PC-3 (cell line): Measurements from ENCODE around the gene CADPS2. TPM values are rescaled to one million over a fixed set of nuclear protein-coding genes. Genes with fewer than 3 reads are reported as not detected.

ENCODE experiments used
- ATAC-seq: fragments of 200-7000 bp; cut with Tn5 transposase; 2 replicates; pipeline ENCODE4 v1.9.1; 2020; ENCODE audit warnings: mild to moderate bottlenecking, moderate library complexity
- BruUV-seq: library from RNA; stranded (reverse); fragments of 400-500 nt; replicated peaks from 2 replicates; lab custom pipeline; 2021; lab: Mats Ljungman, UMichigan
- CTCF ChIA-PET: fragments of 300-600 bp; sonication (Branson Sonifier 250); formaldehyde crosslinking; loops from one replicate; lab custom pipeline; 2022; ENCODE audit warnings: antibody characterized with exemption; lab: Charles Lee
- POLR2A ChIA-PET: fragments of 300-600 bp; sonication (Branson Sonifier 250); formaldehyde crosslinking; loops from one replicate; lab custom pipeline; 2022; ENCODE audit warnings: antibody characterized with exemption; ENCODE audit not compliant: unreplicated experiment; lab: Charles Lee
- DNase-seq: peaks from one replicate; pipeline ENCODE4 v3.0.0-alpha.2; 2015
- H2AFZ ChIP-seq: fragments of 300-600 bp; sonication (generic); 2 replicates; pipeline ENCODE4 v1.6.0; 2016; ENCODE audit warnings: antibody characterized with exemption, low read length
- H3F3A ChIP-seq: fragments of 300-600 bp; sonication (generic); one replicate; pipeline ENCODE4 v1.6.0; 2017; ENCODE audit warnings: antibody characterized with exemption, low read length, control low read depth, mild to moderate bottlenecking; ENCODE audit not compliant: unreplicated experiment
- H3K27ac ChIP-seq: fragments of 300-600 bp; sonication (generic); 2 replicates; pipeline ENCODE4 v1.5.1; 2016; ENCODE audit warnings: mild to moderate bottlenecking, low read length
- H3K27me3 ChIP-seq: fragments of 300-600 bp; sonication (generic); 2 replicates; pipeline ENCODE4 v1.6.1; 2016; ENCODE audit warnings: low read length, mixed read lengths
- H3K36me3 ChIP-seq: fragments of 300-600 bp; sonication (generic); 2 replicates; pipeline ENCODE4 v1.6.1; 2016; ENCODE audit warnings: low read depth, mixed run types, low read length, mixed read lengths
- H3K4me1 ChIP-seq: fragments of 300-600 bp; sonication (generic); 2 replicates; pipeline ENCODE4 v1.5.1; 2016; ENCODE audit warnings: low read length; ENCODE audit not compliant: insufficient read depth
- H3K4me2 ChIP-seq: fragments of 300-600 bp; sonication (generic); 2 replicates; pipeline ENCODE4 v1.6.0; 2016; ENCODE audit warnings: low read length
- H3K4me3 ChIP-seq: fragments of 300-600 bp; sonication (generic); 2 replicates; pipeline ENCODE4 v1.5.1; 2016; ENCODE audit warnings: mild to moderate bottlenecking, low read length, mixed read lengths
- H3K79me2 ChIP-seq: fragments of 300-600 bp; sonication (generic); 2 replicates; pipeline ENCODE4 v1.6.1; 2017; ENCODE audit warnings: low read length, mixed read lengths
- H3K9ac ChIP-seq: fragments of 300-600 bp; sonication (generic); 2 replicates; pipeline ENCODE4 v1.6.0; 2016; ENCODE audit warnings: mild to moderate bottlenecking, low read length
- H3K9me2 ChIP-seq: fragments of 300-600 bp; sonication (generic); replicated peaks from 2 replicates; pipeline ENCODE4 v1.6.1; 2016; ENCODE audit warnings: mixed run types, low read length, mixed read lengths
- H3K9me3 ChIP-seq: fragments of 300-600 bp; sonication (generic); 2 replicates; pipeline ENCODE4 v1.6.1; 2016; ENCODE audit warnings: low read length, mixed read lengths
- H4K20me1 ChIP-seq: fragments of 300-600 bp; sonication (generic); 2 replicates; pipeline ENCODE4 v1.6.1; 2016; ENCODE audit warnings: low read length, mixed read lengths
- CTCF ChIP-seq: fragments of 300-600 bp; sonication (generic); conservative IDR thresholded peaks from 2 replicates; pipeline ENCODE4 v1.5.1; 2017; ENCODE audit warnings: antibody characterized with exemption, low read depth, mild to moderate bottlenecking, low read length
- EZH2 ChIP-seq: fragments of 300-600 bp; sonication (generic); IDR thresholded peaks from one replicate; pipeline ENCODE4 v1.6.1; 2017; ENCODE audit warnings: antibody characterized with exemption, mild to moderate bottlenecking, low read length; ENCODE audit not compliant: unreplicated experiment
- EZH2phosphoT487 ChIP-seq: fragments of 300-600 bp; sonication (generic); IDR thresholded peaks from 2 replicates; pipeline ENCODE4 v1.6.1; 2018; ENCODE audit warnings: mild to moderate bottlenecking, antibody characterized with exemption, low read length, borderline replicate concordance
- intact Hi-C: fragments of 100-400 bp; cut with micrococcal nuclease; formaldehyde crosslinking; loops from 2 replicates; pipeline ENCODE4 v1.9.0; 2023
- total RNA-seq: library from RNA; depleted of rRNA; stranded (reverse); fragments of >200 nt; gene quantifications from 2 replicates; pipeline ENCODE4 v1.2.3, GENCODE V29; 2014

CADPS2 gene
- total RNA-seq, 1 experiment from 2014 or later: 9.4 TPM

- DNase-seq: no peak
- CTCF ChIA-PET: no interaction called here
- BruUV-seq: no TSS peak
Measured at GRCh38 chr7:122746948-122747347, 139.3 kb downstream of the CADPS2 start.

GRCh38 chr7:122743211-122743610, 143.0 kb downstream of the CADPS2 start:
- no peaks in the 10 kb centered on the region for H3K36me3 ChIP-seq
- no peaks in the 10 kb centered on the region for H3K4me1 ChIP-seq
- no peaks in the 10 kb centered on the region for H4K20me1 ChIP-seq
- no peaks in the 10 kb centered on the region for H3K9me2 ChIP-seq
- H3K27ac ChIP-seq: no peak overlapping the region
- H3F3A ChIP-seq: no peaks in the 10 kb centered on the region
- no peak overlapping the region for H3K9ac ChIP-seq
- H3K27me3 ChIP-seq: no peaks in the 10 kb centered on the region
- DNase-seq: no peak
- H3K79me2 ChIP-seq: no peaks in the 10 kb centered on the region
- H3K9me3 ChIP-seq: no peaks in the 10 kb centered on the region
- ChIA-PET CTCF (no interaction called here), POLR2A (no interaction called here)
- intact Hi-C loops: no loop called here
- H3K4me3 ChIP-seq: no peak overlapping the region
- no TSS peak for BruUV-seq
- no peak for ATAC-seq
- no peak overlapping the region for H2AFZ ChIP-seq
- no peak for TF ChIP-seq EZH2phosphoT487
- no peak for TF ChIP-seq CTCF
- no peak for TF ChIP-seq EZH2
- H3K4me2 ChIP-seq: no peak overlapping the region

More at GRCh38 chr7:122746948-122747347, 139.3 kb downstream of the CADPS2 start:
- Histone ChIP-seq H3K4me1 (no peaks in the 10 kb centered on the region), H3K9me2 (no peaks in the 10 kb centered on the region), H3K36me3 (no peaks in the 10 kb centered on the region), H3K27ac (no peak overlapping the region), H3K9ac (no peak overlapping the region), H3K4me2 (no peak overlapping the region), H3K9me3 (no peaks in the 10 kb centered on the region), H3K79me2 (no peaks in the 10 kb centered on the region), H3K27me3 (no peaks in the 10 kb centered on the region), H3F3A (no peaks in the 10 kb centered on the region), H3K4me3 (no peak overlapping the region), H4K20me1 (no peaks in the 10 kb centered on the region), H2AFZ (no peak overlapping the region)
- POLR2A ChIA-PET: no interaction called here
- intact Hi-C loops: no loop called here
- TF ChIP-seq EZH2phosphoT487 (no peak), CTCF (no peak), EZH2 (no peak)
- no peak for ATAC-seq

GRCh38 chr7:122738947-122739346, 147.3 kb downstream of the CADPS2 start:
- TF ChIP-seq EZH2phosphoT487 (no peak), EZH2 (no peak), CTCF (no peak)
- H2AFZ ChIP-seq: no peak overlapping the region

More at GRCh38 chr7:122738947-122739346, 147.3 kb downstream of the CADPS2 start:
- no peaks in the 10 kb centered on the region for H3K79me2 ChIP-seq
- CTCF ChIA-PET: no interaction called here
- no peaks in the 10 kb centered on the region for H3K36me3 ChIP-seq
- intact Hi-C loops: no loop called here
- H3K4me3 ChIP-seq: no peak overlapping the region
- no peak overlapping the region for H3K9ac ChIP-seq
- H3K27me3 ChIP-seq: no peaks in the 10 kb centered on the region
- H4K20me1 ChIP-seq: no peaks in the 10 kb centered on the region
- ATAC-seq: no peak
- H3K4me1 ChIP-seq: no peaks in the 10 kb centered on the region
- H3K9me3 ChIP-seq: no peaks in the 10 kb centered on the region
- no peak overlapping the region for H3K4me2 ChIP-seq
- no peak overlapping the region for H3K27ac ChIP-seq
- POLR2A ChIA-PET: no interaction called here
- BruUV-seq: no TSS peak
- no peaks in the 10 kb centered on the region for H3F3A ChIP-seq
- no peaks in the 10 kb centered on the region for H3K9me2 ChIP-seq
- no peak for DNase-seq
